IMR-90 (cell line): Measurements from ENCODE around the gene GAR1. TPM values are rescaled to one million over a fixed set of nuclear protein-coding genes. Genes with fewer than 3 reads are reported as not detected.

ENCODE experiments used
- ATAC-seq: fragments of 200-7000 bp; cut with Tn5 transposase; 2 replicates; pipeline ENCODE4 v1.9.1; 2020; ENCODE audit warnings: low read depth, mild to moderate bottlenecking, moderate library complexity
- BruUV-seq: library from RNA; stranded (reverse); fragments of 400-500 nt; replicated peaks from 2 replicates; lab custom pipeline; 2021; lab: Mats Ljungman, UMichigan
- CTCF ChIA-PET: fragments of 300-600 bp; formaldehyde crosslinking; extraction: SDS; loops from one replicate; lab custom pipeline; 2021; ENCODE audit warnings: antibody characterized with exemption; lab: Yijun Ruan, JAX
- POLR2A ChIA-PET: fragments of 300-600 bp; sonication (Branson Sonifier 250); formaldehyde crosslinking; loops from one replicate; lab custom pipeline; 2022; ENCODE audit warnings: antibody characterized with exemption; ENCODE audit not compliant: unreplicated experiment; lab: Charles Lee
- DNase-seq: peaks from one replicate; pipeline ENCODE4 v3.0.0; 2013
- H2AFZ ChIP-seq: replicated peaks from 2 replicates; pipeline ENCODE3; 2013; ENCODE audit warnings: low read length, mild to moderate bottlenecking; ENCODE audit not compliant: poor library complexity
- H2AK5ac ChIP-seq: 2 replicates; pipeline ENCODE4 v1.6.1; 2013; ENCODE audit warnings: low read depth, low read length, inconsistent platforms
- H2AK9ac ChIP-seq: replicated peaks from 2 replicates; pipeline ENCODE3; 2013; ENCODE audit warnings: mild to moderate bottlenecking, low read depth, low read length, moderate library complexity; ENCODE audit not compliant: poor library complexity
- H2BK120ac ChIP-seq: 2 replicates; pipeline ENCODE4 v1.6.1; 2013; ENCODE audit warnings: low read depth, low read length, inconsistent platforms
- H2BK15ac ChIP-seq: 3 replicates; pipeline ENCODE4 v1.6.1; 2013; ENCODE audit warnings: low read depth, low read length, inconsistent platforms
- H2BK20ac ChIP-seq: 2 replicates; pipeline ENCODE4 v1.6.1; 2013; ENCODE audit warnings: low read depth, mild to moderate bottlenecking, inconsistent platforms, low read length, moderate library complexity
- H2BK5ac ChIP-seq: 2 replicates; pipeline ENCODE4 v1.6.1; 2013; ENCODE audit warnings: mild to moderate bottlenecking, low read depth, low read length, inconsistent platforms; ENCODE audit not compliant: poor library complexity, severe bottlenecking
- H3K14ac ChIP-seq: replicated peaks from 2 replicates; pipeline ENCODE4 v1.6.1; 2013; ENCODE audit warnings: low read depth, low read length, inconsistent platforms
- H3K18ac ChIP-seq: 2 replicates; pipeline ENCODE4 v1.6.1; 2013; ENCODE audit warnings: low read depth, low read length, control low read depth
- H3K23ac ChIP-seq: 2 replicates; pipeline ENCODE4 v1.6.1; 2013; ENCODE audit warnings: low read depth, low read length, inconsistent platforms
- H3K27ac ChIP-seq: 2 replicates; pipeline ENCODE4 v1.5.1; 2013; ENCODE audit warnings: mild to moderate bottlenecking, control low read depth, low read length; ENCODE audit not compliant: insufficient read depth
- H3K27me3 ChIP-seq: 2 replicates; pipeline ENCODE4 v1.6.1; 2013; ENCODE audit warnings: low read length; ENCODE audit not compliant: control insufficient read depth, insufficient read depth
- H3K36me3 ChIP-seq: 2 replicates; pipeline ENCODE4 v1.6.1; 2013; ENCODE audit warnings: low read length, mixed read lengths; ENCODE audit not compliant: control insufficient read depth, insufficient read depth
- H3K4ac ChIP-seq: 2 replicates; pipeline ENCODE4 v1.6.1; 2013; ENCODE audit warnings: low read depth, low read length, inconsistent platforms
- H3K4me1 ChIP-seq: 2 replicates; pipeline ENCODE4 v1.6.1; 2013; ENCODE audit warnings: low read length, mixed read lengths; ENCODE audit not compliant: control insufficient read depth, insufficient read depth
- H3K4me2 ChIP-seq: 2 replicates; pipeline ENCODE4 v1.6.1; 2013; ENCODE audit warnings: low read depth, mild to moderate bottlenecking, control low read depth, low read length, moderate library complexity
- H3K4me3 ChIP-seq: 2 replicates; pipeline ENCODE4 v1.5.1; 2013; ENCODE audit warnings: low read depth, mild to moderate bottlenecking, control low read depth, low read length, moderate library complexity; ENCODE audit not compliant: insufficient read depth
- H3K56ac ChIP-seq: 2 replicates; pipeline ENCODE4 v1.6.1; 2013; ENCODE audit warnings: low read length, inconsistent platforms; ENCODE audit not compliant: insufficient read depth; ENCODE audit errors: extremely low read depth
- H3K79me1 ChIP-seq, 2 experiments: 2 replicates each; pipeline ENCODE4 v1.6.1; 2013; ENCODE audit warnings: low read length in 2 of 2, inconsistent platforms in 1 of 2, low read depth in 1 of 2
- H3K9ac ChIP-seq: 2 replicates; pipeline ENCODE4 v1.6.1; 2013; ENCODE audit warnings: low read depth, low read length, control low read depth
- H3K9me1 ChIP-seq: 2 replicates; pipeline ENCODE4 v1.6.1; 2013; ENCODE audit warnings: low read length, inconsistent platforms; ENCODE audit not compliant: insufficient read depth
- H3K9me3 ChIP-seq: 2 replicates; pipeline ENCODE4 v1.6.1; 2013; ENCODE audit warnings: low read length; ENCODE audit not compliant: control insufficient read depth, insufficient read depth
- H4K20me1 ChIP-seq: 2 replicates; pipeline ENCODE4 v1.6.1; 2013; ENCODE audit warnings: low read length, inconsistent platforms; ENCODE audit not compliant: insufficient read depth
- H4K5ac ChIP-seq: 2 replicates; pipeline ENCODE4 v1.6.1; 2013; ENCODE audit warnings: mild to moderate bottlenecking, low read depth, low read length, control low read depth
- H4K8ac ChIP-seq, 2 experiments: 2 replicates each; pipeline ENCODE4 v1.6.1; 2013; ENCODE audit warnings: low read depth in 2 of 2, low read length in 2 of 2, control low read depth in 1 of 2, inconsistent platforms in 1 of 2
- H4K91ac ChIP-seq: 2 replicates; pipeline ENCODE4 v1.6.1; 2013; ENCODE audit warnings: low read depth, low read length, inconsistent platforms; ENCODE audit not compliant: insufficient read depth
- CEBPB ChIP-seq: IDR thresholded peaks from 2 replicates; pipeline ENCODE4 v1.6.1; 2012; ENCODE audit warnings: low read depth, low read length, improper control_type of control experiment
- CHD1 ChIP-seq: IDR thresholded peaks from 2 replicates; pipeline ENCODE4 v1.6.1; 2012; ENCODE audit warnings: low read depth, low read length, improper control_type of control experiment
- CTCF ChIP-seq: conservative IDR thresholded peaks from 2 replicates; pipeline ENCODE4 v1.5.1; 2012; ENCODE audit warnings: mild to moderate bottlenecking, low read depth, low read length, improper control_type of control experiment
- MAFK ChIP-seq: IDR thresholded peaks from 2 replicates; pipeline ENCODE4 v1.6.1; 2012; ENCODE audit warnings: low read depth, low read length, improper control_type of control experiment
- MAZ ChIP-seq: IDR thresholded peaks from 2 replicates; pipeline ENCODE4 v1.6.1; 2012; ENCODE audit warnings: low read depth, mild to moderate bottlenecking, low read length, improper control_type of control experiment, moderate library complexity, borderline replicate concordance
- MXI1 ChIP-seq: IDR thresholded peaks from 2 replicates; pipeline ENCODE4 v1.6.1; 2012; ENCODE audit warnings: low read depth, mild to moderate bottlenecking, low read length, moderate library complexity, borderline replicate concordance
- SMC3 ChIP-seq: fragments of 150-350 bp; IDR thresholded peaks from 2 replicates; pipeline ENCODE4 v1.6.1; 2016; ENCODE audit warnings: low read depth, mild to moderate bottlenecking, antibody characterized with exemption, low read length, moderate library complexity
- USF2 ChIP-seq: fragments of 150-350 bp; IDR thresholded peaks from 2 replicates; pipeline ENCODE4 v1.6.1; 2017; ENCODE audit warnings: mild to moderate bottlenecking, antibody characterized with exemption, low read length, low read depth
- WGBS, 2 experiments: methylation state at CpG; one replicate each; pipeline versions ENCODE4 v1.1.5 to v1.1.7; 2013; ENCODE audit warnings: missing lambda C conversion rate in 2 of 2; ENCODE audit not compliant: insufficient read length in 1 of 2; ENCODE audit errors: extremely low coverage in 2 of 2; 5-methylcytosine and 5-hydroxymethylcytosine counted together
- dilution Hi-C: fragments of 300-500 bp; cut with HindIII; formaldehyde crosslinking; loops from one replicate; pipeline ENCODE4 v1.14.3; 2018; ENCODE audit warnings: low sequenced_read_pairs; ENCODE audit not compliant: unreplicated experiment
- in situ Hi-C: fragments of 300-500 bp; cut with MboI; formaldehyde crosslinking; loops from 3 replicates; pipeline ENCODE4 v1.14.3; 2019; ENCODE audit warnings: low sequenced_read_pairs, inconsistent platforms, mixed read lengths
- intact Hi-C: fragments of 100-400 bp; cut with micrococcal nuclease; formaldehyde crosslinking; loops from 2 replicates; pipeline ENCODE4 v1.10.0; 2022
- polyA plus RNA-seq, 3 experiments: library from polyadenylated mRNA; depleted of rRNA; stranded (reverse); fragments of >200 nt; gene quantifications; 2 replicates each; pipeline ENCODE4 v1.2.3, GENCODE V29; 2012; ENCODE audit warnings: low replicate concordance in 1 of 3
- total RNA-seq: library from RNA; depleted of rRNA; stranded (reverse); fragments of >200 nt; gene quantifications from 2 replicates; pipeline ENCODE4 v1.2.3, GENCODE V29; 2012

The GAR1 gene
- total and polyA plus RNA-seq, 2 of the 4 experiments (the other 2 are of a cell fraction): 1.1 to 22.0 TPM

- dilution Hi-C loops: no loop called here
- Histone ChIP-seq H2AK9ac (no peak overlapping the region), H4K8ac (no peak overlapping the region), H3K27ac (no peak overlapping the region), H3K4ac (no peak overlapping the region), H2BK15ac (no peak overlapping the region), H3K14ac (no peak overlapping the region), H4K91ac (no peak overlapping the region), H2BK120ac (no peak overlapping the region), H2AFZ (no peak overlapping the region), H3K18ac (no peak overlapping the region), H3K4me1 (no peaks in the 10 kb centered on the region), H3K9me3 (no peaks in the 10 kb centered on the region), H4K20me1 (no peaks in the 10 kb centered on the region), H3K4me3 (no peak overlapping the region), H3K36me3 (no peaks in the 10 kb centered on the region), H2BK5ac (no peak overlapping the region), H2BK20ac (no peak overlapping the region), H3K4me2 (no peak overlapping the region), H3K79me1 (no peaks in the 10 kb centered on the region), H3K27me3 (peaks cover 3% of the 10 kb centered on the region), H3K9me1 (no peaks in the 10 kb centered on the region), H2AK5ac (no peak overlapping the region), H3K9ac (no peak overlapping the region), H3K23ac (no peak overlapping the region), H3K56ac (no peak overlapping the region), H4K5ac (no peak overlapping the region)
- ATAC-seq: no peak
- no TSS peak for BruUV-seq
- 65% methylated on average over 2 of the region's 6 CpGs; no CpG with 5 or more reads in 1 of the 2 experiments for WGBS, 2 experiments
- ChIA-PET CTCF (no interaction called here), POLR2A (no interaction called here)
- DNase-seq: no peak
- intact Hi-C loops: no loop called here
- TF ChIP-seq CTCF: no peak
- no peak for TF ChIP-seq MAFK
- TF ChIP-seq SMC3: no peak
- TF ChIP-seq CEBPB: no peak
- no peak for TF ChIP-seq MXI1
- no peak for TF ChIP-seq CHD1
- TF ChIP-seq MAZ: no peak
- TF ChIP-seq USF2: no peak
- in situ Hi-C loops: no loop called here
Measured at GRCh38 chr4:109846395-109847098, 31.0 kb downstream of the GAR1 start.
